Measurements from ENCODE around the gene CEACAM7. TPM values are rescaled to one million over a fixed set of nuclear protein-coding genes. Genes with fewer than 3 reads are reported as not detected.

The CEACAM7 gene
- total RNA-seq, 1 donor from 2014 or later: not detected

DNA sequence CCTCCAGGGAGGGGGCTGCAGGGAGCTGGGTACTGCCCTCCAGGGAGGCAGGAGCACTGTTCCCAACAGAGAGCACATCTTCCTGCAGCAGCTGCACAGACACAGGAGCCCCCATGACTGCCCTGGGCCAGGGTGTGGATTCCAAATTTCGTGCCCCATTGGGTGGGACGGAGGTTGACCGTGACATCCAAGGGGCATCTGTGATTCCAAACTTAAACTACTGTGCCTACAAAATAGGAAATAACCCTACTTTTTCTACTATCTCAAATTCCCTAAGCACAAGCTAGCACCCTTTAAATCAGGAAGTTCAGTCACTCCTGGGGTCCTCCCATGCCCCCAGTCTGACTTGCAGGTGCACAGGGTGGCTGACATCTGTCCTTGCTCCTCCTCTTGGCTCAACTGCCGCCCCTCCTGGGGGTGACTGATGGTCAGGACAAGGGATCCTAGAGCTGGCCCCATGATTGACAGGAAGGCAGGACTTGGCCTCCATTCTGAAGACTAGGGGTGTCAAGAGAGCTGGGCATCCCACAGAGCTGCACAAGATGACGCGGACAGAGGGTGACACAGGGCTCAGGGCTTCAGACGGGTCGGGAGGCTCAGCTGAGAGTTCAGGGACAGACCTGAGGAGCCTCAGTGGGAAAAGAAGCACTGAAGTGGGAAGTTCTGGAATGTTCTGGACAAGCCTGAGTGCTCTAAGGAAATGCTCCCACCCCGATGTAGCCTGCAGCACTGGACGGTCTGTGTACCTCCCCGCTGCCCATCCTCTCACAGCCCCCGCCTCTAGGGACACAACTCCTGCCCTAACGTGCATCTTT, 12.5 kb upstream of the CEACAM7 start:
- DNase-seq (ENCODE audit: extremely low read depth, low read depth, low spot score): no peak

DNA sequence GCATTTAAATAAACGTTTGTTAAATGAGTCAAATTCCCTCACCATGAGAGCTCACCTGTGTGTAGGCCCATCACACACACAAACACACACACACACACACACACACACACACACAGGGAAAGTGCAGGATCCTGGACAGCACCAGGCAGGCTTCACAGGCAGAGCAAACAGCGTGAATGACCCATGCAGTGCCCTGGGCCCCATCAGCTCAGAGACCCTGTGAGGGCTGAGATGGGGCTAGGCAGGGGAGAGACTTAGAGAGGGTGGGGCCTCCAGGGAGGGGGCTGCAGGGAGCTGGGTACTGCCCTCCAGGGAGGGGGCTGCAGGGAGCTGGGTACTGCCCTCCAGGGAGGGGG, 11.9 kb upstream of the CEACAM7 start:
- DNase-seq (ENCODE audit: extremely low read depth, low read depth, low spot score): no peak

DNA sequence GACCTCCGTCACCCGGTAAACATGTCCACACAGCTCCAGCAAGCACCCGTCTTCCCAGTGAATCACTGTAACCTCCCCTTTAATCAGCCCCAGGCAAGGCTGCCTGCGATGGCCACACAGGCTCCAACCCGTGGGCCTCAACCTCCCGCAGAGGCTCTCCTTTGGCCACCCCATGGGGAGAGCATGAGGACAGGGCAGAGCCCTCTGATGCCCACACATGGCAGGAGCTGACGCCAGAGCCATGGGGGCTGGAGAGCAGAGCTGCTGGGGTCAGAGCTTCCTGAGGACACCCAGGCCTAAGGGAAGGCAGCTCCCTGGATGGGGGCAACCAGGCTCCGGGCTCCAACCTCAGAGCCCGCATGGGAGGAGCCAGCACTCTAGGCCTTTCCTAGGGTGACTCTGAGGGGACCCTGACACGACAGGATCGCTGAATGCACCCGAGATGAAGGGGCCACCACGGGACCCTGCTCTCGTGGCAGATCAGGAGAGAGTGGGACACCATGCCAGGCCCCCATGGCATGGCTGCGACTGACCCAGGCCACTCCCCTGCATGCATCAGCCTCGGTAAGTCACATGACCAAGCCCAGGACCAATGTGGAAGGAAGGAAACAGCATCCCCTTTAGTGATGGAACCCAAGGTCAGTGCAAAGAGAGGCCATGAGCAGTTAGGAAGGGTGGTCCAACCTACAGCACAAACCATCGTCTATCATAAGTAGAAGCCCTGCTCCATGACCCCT, 11.3 kb upstream of the CEACAM7 start:
- no peak for DNase-seq (ENCODE audit: extremely low read depth, low read depth, low spot score)

DNA sequence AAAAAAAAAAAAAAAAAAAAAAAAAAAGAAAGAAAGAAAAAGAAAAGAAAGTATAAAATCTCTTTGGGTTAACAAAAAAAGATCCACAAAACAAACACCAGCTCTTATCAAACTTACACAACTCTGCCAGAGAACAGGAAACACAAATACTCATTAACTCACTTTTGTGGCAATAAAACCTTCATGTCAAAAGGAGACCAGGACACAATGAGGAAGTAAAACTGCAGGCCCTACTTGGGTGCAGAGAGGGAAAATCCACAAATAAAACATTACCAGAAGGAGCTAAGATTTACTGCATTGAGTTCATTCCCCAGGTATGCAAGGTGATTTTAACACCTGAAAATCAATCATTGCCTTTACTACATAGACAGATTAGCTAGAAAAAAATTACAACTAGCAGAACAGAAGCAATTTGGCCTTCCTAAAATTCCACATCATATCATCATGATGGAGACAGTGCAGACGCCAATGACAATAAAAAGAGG, 10.7 kb upstream of the CEACAM7 start:
- no peak for DNase-seq (ENCODE audit: extremely low read depth, low read depth, low spot score)

DNA sequence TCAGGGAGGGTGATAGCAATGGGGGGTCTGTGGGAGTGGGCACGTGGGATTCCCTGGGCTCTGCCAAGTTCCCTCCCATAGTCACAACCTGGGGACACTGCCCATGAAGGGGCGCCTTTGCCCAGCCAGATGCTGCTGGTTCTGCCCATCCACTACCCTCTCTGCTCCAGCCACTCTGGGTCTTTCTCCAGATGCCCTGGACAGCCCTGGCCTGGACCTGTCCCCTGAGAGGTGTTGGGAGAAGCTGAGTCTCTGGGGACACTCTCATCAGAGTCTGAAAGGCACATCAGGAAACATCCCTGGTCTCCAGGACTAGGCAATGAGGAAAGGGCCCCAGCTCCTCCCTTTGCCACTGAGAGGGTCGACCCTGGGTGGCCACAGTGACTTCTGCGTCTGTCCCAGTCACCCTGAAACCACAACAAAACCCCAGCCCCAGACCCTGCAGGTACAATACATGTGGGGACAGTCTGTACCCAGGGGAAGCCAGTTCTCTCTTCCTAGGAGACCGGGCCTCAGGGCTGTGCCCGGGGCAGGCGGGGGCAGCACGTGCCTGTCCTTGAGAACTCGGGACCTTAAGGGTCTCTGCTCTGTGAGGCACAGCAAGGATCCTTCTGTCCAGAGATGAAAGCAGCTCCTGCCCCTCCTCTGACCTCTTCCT, 9.3 kb upstream of the CEACAM7 start:
- no peak for DNase-seq (ENCODE audit: extremely low read depth, low read depth, low spot score)

DNA sequence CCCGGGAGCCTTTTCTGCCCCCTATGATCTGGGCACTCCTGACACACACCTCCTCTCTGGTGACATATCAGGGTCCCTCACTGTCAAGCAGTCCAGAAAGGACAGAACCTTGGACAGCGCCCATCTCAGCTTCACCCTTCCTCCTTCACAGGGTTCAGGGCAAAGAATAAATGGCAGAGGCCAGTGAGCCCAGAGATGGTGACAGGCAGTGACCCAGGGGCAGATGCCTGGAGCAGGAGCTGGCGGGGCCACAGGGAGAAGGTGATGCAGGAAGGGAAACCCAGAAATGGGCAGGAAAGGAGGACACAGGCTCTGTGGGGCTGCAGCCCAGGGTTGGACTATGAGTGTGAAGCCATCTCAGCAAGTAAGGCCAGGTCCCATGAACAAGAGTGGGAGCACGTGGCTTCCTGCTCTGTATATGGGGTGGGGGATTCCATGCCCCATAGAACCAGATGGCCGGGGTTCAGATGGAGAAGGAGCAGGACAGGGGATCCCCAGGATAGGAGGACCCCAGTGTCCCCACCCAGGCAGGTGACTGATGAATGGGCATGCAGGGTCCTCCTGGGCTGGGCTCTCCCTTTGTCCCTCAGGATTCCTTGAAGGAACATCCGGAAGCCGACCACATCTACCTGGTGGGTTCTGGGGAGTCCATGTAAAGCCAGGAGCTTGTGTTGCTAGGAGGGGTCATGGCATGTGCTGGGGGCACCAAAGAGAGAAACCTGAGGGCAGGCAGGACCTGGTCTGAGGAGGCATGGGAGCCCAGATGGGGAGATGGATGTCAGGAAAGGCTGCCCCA, 8.5 kb upstream of the CEACAM7 start:
- DNase-seq (ENCODE audit: extremely low read depth, low read depth, low spot score): no peak

DNA sequence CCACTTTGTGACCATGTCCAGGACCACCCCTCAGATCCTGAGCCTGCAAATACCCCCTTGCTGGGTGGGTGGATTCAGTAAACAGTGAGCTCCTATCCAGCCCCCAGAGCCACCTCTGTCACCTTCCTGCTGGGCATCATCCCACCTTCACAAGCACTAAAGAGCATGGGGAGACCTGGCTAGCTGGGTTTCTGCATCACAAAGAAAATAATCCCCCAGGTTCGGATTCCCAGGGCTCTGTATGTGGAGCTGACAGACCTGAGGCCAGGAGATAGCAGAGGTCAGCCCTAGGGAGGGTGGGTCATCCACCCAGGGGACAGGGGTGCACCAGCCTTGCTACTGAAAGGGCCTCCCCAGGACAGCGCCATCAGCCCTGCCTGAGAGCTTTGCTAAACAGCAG, 7.7 kb upstream of the CEACAM7 start:
- no peak for DNase-seq (ENCODE audit: extremely low read depth, low read depth, low spot score)

DNA sequence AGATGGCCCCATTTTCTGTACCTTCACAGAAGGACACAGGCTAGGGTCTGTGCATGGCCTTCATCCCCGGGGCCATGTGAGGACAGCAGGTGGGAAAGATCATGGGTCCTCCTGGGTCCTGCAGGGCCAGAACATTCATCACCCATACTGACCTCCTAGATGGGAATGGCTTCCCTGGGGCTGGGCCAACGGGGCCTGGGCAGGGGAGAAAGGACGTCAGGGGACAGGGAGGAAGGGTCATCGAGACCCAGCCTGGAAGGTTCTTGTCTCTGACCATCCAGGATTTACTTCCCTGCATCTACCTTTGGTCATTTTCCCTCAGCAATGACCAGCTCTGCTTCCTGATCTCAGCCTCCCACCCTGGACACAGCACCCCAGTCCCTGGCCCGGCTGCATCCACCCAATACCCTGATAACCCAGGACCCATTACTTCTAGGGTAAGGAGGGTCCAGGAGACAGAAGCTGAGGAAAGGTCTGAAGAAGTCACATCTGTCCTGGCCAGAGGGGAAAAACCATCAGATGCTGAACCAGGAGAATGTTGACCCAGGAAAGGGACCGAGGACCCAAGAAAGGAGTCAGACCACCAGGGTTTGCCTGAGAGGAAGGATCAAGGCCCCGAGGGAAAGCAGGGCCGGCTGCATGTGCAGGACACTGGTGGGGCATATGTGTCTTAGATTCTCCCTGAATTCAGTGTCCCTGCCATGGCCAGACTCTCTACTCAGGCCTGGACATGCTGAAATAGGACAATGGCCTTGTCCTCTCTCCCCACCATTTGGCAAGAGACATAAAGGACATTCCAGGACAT, 7.0 kb upstream of the CEACAM7 start:
- DNase-seq (ENCODE audit: extremely low read depth, low read depth, low spot score): no peak

DNA sequence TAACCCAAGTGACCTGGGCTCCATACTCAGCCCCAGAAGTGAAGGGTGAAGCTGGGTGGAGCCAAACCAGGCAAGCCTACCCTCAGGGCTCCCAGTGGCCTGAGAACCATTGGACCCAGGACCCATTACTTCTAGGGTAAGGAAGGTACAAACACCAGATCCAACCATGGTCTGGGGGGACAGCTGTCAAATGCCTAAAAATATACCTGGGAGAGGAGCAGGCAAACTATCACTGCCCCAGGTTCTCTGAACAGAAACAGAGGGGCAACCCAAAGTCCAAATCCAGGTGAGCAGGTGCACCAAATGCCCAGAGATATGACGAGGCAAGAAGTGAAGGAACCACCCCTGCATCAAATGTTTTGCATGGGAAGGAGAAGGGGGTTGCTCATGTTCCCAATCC, 6.1 kb upstream of the CEACAM7 start:
- no peak for DNase-seq (ENCODE audit: extremely low read depth, low read depth, low spot score)

DNA sequence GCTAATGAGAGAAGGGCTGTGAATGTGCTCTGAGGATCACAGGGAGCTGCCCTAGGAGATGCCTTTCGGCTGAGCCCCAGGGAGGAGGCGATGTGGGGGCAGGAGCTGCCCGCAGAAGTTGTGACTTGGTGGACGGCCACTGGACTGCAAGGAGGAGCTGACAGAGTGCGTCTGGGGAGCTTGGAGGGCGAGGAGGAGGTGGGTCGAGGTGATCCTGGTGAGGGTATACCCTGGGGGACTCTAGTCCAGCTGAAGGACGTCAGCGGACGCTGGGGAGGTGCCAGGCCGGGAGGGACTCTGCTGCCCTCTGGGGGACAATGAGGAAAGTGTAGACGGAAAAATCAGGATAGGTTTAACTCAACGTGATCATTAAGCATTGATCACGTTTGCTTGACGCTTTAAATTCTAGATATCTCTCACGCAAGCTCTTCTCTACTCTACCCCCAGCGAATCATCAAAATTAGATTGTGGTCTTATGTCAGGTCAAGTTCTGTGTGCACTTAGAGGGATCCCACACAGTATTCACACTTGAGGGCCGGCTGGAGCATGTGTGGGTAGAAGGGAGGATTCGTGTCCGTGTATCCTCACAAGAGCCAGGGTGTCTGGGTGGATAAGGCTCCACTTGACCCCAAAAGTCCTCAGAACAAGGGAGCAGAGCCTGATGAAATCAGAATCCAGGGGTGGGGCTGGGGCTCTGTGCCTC, 3.3 kb upstream of the CEACAM7 start:
- DNase-seq (ENCODE audit: extremely low read depth, low read depth, low spot score): no peak

DNA sequence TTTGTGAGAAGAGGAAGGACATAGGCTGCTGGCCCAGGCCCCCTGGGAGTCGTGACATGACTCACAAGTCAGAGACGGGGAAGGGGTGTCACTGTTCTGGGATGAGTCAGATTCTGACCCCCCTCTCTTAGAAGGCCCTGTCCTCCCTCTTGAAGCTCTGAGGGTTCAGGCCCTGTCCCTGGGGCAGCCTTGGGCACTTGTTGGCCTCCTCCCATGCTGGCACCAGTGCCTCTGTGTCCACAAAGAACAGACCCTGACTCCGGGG, 2.7 kb upstream of the CEACAM7 start:
- no peak for DNase-seq (ENCODE audit: extremely low read depth, low read depth, low spot score)

DNA sequence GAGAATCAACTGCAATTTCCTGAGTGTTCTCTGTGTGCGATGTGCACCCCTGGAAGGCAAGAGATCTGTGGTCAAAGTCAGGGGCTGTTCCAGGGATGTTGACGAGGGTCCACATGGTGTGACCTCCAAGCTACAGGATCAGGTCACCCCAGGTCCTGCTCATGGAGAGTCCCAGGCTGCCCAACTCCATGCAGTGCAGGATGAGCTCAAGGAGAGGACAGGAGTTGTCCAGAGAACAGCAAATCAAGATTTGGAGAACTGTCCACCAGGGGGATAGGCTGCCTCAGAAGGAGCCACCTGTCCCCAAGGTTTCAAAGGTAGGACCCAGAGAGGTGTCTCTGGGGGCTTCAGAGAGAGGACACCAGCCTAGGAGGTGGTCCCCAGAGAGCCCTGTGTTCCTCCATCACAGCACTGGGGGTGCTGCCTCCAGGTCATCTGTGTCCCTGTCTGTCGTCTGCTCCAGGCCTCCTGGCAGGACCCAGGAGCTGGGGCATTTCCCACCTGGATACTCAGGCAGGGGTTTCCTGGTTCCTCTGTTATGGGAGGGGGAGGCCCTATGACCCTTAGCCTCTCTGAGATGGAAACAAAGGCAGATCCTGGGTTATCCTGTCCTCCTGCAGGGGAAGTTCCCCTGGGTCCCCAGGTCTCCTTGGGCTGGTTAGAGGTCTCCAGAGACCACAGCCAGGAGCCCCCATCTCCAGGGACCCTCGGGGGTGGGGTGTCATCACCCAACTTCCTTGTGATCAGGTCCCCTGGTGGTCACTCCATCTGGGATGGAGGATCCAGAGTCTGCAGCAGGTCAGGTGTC, 2.1 kb upstream of the CEACAM7 start:
- DNase-seq (ENCODE audit: extremely low read depth, low read depth, low spot score): no peak

DNA sequence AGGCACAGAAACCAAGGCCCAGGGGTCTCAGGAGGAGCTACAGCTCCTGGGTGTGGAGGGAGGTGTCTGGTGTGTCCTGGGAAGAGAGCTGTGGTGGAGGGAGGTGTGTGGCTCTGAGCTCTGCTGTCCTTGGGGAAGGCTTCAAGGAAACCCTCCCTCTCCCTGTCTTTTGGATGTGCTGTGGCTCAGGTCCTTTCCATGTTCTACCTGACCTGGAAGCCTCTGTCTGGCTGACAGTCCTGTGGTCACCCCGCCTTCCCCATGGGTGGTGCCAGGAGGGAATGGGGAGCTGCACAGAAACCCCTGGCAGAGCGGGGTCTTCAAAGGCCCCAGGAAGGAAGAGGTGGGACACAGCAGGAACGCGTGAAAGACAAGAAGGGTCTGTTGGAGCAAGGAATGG, 617 bp upstream of the CEACAM7 start:
- no peak for DNase-seq (ENCODE audit: extremely low read depth, low read depth, low spot score)

DNA sequence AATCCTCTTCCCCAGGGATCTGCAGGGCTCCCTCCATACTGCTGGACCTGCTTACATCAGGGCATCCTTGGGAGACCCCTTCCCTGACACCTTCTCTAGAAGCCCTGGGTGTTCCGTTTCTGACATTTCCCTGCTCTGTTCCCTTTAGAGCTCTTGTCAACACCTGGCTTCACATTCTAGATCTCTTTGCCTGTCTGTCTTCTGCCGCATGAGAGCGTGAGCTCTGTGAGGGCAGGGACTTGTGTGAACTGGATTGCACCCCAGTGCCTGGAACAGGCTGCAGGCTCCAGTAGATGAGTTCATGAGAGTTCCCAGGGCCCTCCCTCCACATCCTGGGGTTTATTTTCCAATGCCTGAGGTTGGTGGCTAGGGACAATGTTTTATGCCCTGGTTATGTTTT, 651 bp downstream of the CEACAM7 start:
- no peak for DNase-seq (ENCODE audit: extremely low read depth, low read depth, low spot score)

DNA sequence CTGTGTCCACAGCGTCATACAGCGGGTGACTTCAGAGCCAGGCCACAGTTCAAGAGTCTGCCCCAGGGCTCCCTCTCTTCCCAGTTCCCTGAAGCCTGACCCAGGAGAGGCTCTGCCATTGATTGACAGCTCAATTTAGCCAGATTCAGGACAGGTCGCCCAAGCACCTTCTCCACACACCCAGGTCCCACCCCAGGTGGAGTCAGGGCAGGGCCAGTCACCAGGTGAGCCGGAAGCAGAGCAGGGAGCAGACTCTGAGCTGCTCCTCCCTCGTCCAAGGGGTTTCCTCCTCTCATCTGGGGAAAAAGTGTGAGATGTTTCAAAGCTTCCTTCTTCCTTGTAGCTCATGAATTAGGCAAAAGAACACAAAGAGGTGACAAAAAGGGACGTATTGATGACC, 5.6 kb downstream of the CEACAM7 start:
- no peak for DNase-seq (ENCODE audit: extremely low read depth, low read depth, low spot score)

DNA sequence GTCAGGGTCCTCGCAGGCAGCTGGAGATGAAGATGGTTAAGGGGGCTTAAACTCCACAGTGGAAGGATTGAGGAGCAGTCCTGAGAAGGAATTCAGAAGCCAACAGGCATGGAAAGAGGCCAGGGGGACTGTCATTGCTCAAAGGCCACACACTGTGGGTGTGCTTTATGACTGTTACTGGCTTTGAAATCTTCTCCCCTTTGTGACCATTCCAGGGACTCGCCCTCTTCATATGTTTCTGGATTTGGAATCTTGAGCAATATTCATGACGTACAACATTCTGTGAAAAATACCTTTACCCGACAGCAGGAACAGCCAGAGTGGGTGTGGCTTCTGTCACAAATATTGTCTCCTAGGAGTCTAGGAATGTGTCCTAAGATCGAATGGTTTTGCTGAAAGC, 16.6 kb downstream of the CEACAM7 start:
- no peak for DNase-seq (ENCODE audit: extremely low read depth, low read depth, low spot score)

DNA sequence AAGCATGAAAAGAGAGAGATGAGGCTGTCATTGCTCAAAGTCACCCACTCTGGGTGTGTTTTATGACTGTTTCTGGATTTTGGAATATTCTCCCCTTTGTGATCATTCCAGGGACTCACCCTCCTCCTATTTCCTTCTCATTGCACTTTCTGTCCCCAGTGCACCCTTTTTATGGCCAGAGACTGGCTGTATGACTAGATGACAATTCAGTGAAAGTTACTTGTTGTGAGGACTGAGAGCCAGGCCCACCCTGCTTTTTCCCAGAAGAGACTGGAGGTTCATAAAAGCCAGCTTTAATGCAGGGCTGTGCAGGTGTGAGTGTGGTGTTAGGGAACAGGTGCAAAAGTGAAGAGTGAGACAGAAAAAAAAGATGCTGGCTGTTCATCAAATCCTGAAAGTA, 17.3 kb downstream of the CEACAM7 start:
- no peak for DNase-seq (ENCODE audit: extremely low read depth, low read depth, low spot score)

DNA sequence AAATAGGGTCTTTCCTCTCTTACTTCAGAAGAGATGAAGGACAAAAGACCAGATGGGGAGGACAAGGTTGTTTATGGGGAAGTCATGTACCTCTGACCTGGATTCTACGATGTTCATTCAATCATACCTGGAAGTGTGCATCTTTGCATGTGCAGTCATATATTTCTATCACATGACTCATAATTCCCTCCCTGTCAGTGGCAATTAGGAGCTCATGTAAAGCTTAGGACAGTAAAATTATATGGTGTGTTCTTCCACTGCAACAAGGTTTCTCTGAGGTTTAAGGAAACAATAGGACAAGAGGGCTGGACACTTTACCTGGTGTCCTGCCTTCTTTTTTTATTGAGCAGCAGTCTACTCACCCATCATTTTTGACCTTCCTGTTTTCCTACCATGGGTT, 19.8 kb downstream of the CEACAM7 start:
- no peak for DNase-seq (ENCODE audit: extremely low read depth, low read depth, low spot score)

DNA sequence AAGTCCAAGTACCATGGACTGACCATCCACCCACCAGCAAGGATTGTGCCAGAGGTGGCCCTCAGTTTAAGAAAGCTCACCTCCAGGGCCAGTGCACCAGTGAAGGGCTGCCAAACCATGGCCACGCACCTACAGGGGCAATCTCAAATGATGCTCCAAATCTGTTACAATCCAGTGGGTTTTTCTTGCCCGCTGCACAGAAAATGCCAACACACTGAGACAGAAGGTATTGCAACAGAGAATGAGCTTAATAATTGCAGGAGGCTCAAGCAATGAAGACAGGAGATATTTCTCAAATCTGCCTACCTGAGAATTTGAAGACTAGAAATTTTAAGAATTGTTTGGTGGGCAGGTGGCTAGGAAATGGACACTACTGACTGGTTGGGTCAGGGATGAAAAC, 22.0 kb downstream of the CEACAM7 start:
- no peak for DNase-seq (ENCODE audit: extremely low read depth, low read depth, low spot score)
